CD4-positive, alpha-beta memory T cell (primary cell): ENCODE results near the gene OSBP2. TPM values are rescaled to one million over a fixed set of nuclear protein-coding genes. Genes with fewer than 3 reads are reported as not detected.
"Not testable (repeated sequence)": the region's sequence is repeated elsewhere in the genome, so short reads cannot be mapped to it uniquely, and the experiment has no call there.

Experiments
- CTCF ChIA-PET: fragments of 350-600 bp; sonication (Branson Sonifier 250); formaldehyde crosslinking; loops from one replicate; lab custom pipeline; 2021; ENCODE audit warnings: inconsistent platforms; ENCODE audit not compliant: partially characterized antibody; lab: Charles Lee
- POLR2A ChIA-PET: fragments of 350-600 bp; sonication (Branson Sonifier 250); formaldehyde crosslinking; loops from one replicate; lab custom pipeline; 2021; ENCODE audit not compliant: partially characterized antibody; lab: Charles Lee
- DNase-seq, 5 donors: peaks; one replicate each; pipeline versions ENCODE4 v3.0.0 to v3.0.0-alpha.2; 2020 to 2022; ENCODE audit warnings: mixed read lengths in 1 of 5
- H3K27ac ChIP-seq: one replicate; pipeline ENCODE4 v1.7.0; 2013; ENCODE audit warnings: low read depth, low read length
- H3K27me3 ChIP-seq: 2 replicates; pipeline ENCODE4 v1.7.0; 2013; ENCODE audit warnings: mild to moderate bottlenecking, low read length, moderate library complexity; ENCODE audit not compliant: insufficient read depth
- H3K36me3 ChIP-seq: 2 replicates; pipeline ENCODE4 v1.7.0; 2013; ENCODE audit warnings: mild to moderate bottlenecking, low read length, moderate library complexity; ENCODE audit not compliant: insufficient read depth
- H3K4me1 ChIP-seq: 2 replicates; pipeline ENCODE4 v1.7.0; 2013; ENCODE audit warnings: mild to moderate bottlenecking, low read length, moderate library complexity; ENCODE audit not compliant: insufficient read depth
- H3K4me3 ChIP-seq, 2 donors: one replicate each; pipeline ENCODE4 v1.7.0; 2013; ENCODE audit warnings: low read length in 2 of 2, mild to moderate bottlenecking in 1 of 2
- H3K9me3 ChIP-seq, 2 donors: one replicate each; pipeline ENCODE4 v1.7.0; 2013; ENCODE audit warnings: low read length in 2 of 2, control low read depth in 1 of 2; ENCODE audit not compliant: control insufficient read depth in 1 of 2
- H3K27ac Mint-ChIP-seq, 7 donors: one replicate each; pipeline ENCODE4 v1.8.0; 2020 to 2021; ENCODE audit warnings: mixed read lengths in 7 of 7, mild to moderate bottlenecking in 6 of 7, inconsistent platforms in 3 of 7, moderate library complexity in 3 of 7
- H3K27me3 Mint-ChIP-seq, 2 donors: one replicate each; pipeline ENCODE4 v1.8.0; 2020 to 2021; ENCODE audit warnings: mixed read lengths in 2 of 2
- H3K36me3 Mint-ChIP-seq, 2 donors: one replicate each; pipeline ENCODE4 v1.8.0; 2020 to 2021; ENCODE audit warnings: mixed read lengths in 2 of 2, inconsistent platforms in 1 of 2, mild to moderate bottlenecking in 1 of 2
- H3K4me1 Mint-ChIP-seq, 4 donors: one replicate each; pipeline ENCODE4 v1.8.0; 2020 to 2021; ENCODE audit warnings: mixed read lengths in 4 of 4, mild to moderate bottlenecking in 1 of 4
- H3K4me3 Mint-ChIP-seq, 8 donors: one replicate each; pipeline ENCODE4 v1.8.0; 2020 to 2021; ENCODE audit warnings: mixed read lengths in 8 of 8, mild to moderate bottlenecking in 7 of 8, moderate library complexity in 6 of 8, inconsistent platforms in 3 of 8
- H3K9me3 Mint-ChIP-seq, 8 donors: one replicate each; pipeline ENCODE4 v1.8.0; 2020 to 2021; ENCODE audit warnings: mixed read lengths in 8 of 8, mild to moderate bottlenecking in 5 of 8, inconsistent platforms in 3 of 8, moderate library complexity in 1 of 8
- intact Hi-C: fragments of 100-400 bp; cut with micrococcal nuclease; formaldehyde crosslinking; loops from one replicate; pipeline ENCODE4 v1.15.1; 2023
- polyA plus RNA-seq, 2 donors: library from polyadenylated mRNA; unstranded; fragments of 300-500 nt; fragmentation: Illumina TruSeq; gene quantifications; one replicate each; pipeline ENCODE4 v1.2.3, GENCODE V29; 2021
- total RNA-seq, 2 experiments: library from RNA; stranded (reverse); gene quantifications; one replicate each; pipeline ENCODE4 v1.2.3, GENCODE V29; 2021

Gene OSBP2
- total and polyA plus RNA-seq, 4 experiments from 2014 or later = 0.39 to 1.3 (median 0.74) TPM

DNA sequence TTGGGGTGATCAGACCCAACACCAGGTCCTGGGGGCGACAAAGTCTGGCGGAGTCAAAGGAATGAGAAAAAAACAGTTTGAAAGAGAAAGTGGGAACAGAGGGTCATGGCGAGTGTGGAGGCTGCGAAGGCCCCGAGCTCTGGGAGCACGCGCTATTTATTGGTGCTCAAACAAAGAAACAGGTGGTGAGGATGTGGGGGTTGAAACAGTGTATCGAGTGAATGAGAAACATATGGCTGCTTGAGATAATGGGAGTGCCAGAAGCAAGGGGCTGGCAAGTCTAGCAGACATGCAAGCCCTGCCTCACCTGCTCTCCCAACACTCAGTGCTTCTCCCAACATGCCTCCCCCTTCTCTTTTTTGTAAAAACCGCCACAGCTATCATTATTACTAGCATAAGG, 19.2 kb upstream of the OSBP2 start:
- Histone ChIP-seq H3K27ac (no peak overlapping the region), H3K4me1 (no peaks in the 10 kb centered on the region), H3K36me3 (no peaks in the 10 kb centered on the region), H3K27me3 (no peaks in the 10 kb centered on the region), H3K9me3 (no peaks in the 10 kb centered on the region), H3K4me3 (no peak overlapping the region)
- DNase-seq = no peak
- Mint-ChIP-seq H3K36me3 (no peaks in the 10 kb centered on the region), H3K4me1 (peaks cover 0 to 2% (median 0%) of the 10 kb centered on the region in 4 donors), H3K27me3 (peaks cover 8% of the 10 kb centered on the region in 2 donors), H3K4me3 (no peak overlapping the region), H3K27ac (no peak overlapping the region), H3K9me3 (no peaks in the 10 kb centered on the region)
- POLR2A ChIA-PET = no interaction called here
- CTCF ChIA-PET = no interaction called here
- intact Hi-C loops = no loop called here

GRCh38 chr22:30676565-30676964, 18.1 kb upstream of the OSBP2 start:
- H3K27ac ChIP-seq, H3K9me3 Mint-ChIP-seq, H3K4me3 Mint-ChIP-seq, DNase-seq, POLR2A ChIA-PET, H3K36me3 Mint-ChIP-seq, H3K4me1 Mint-ChIP-seq, CTCF ChIA-PET, H3K36me3 ChIP-seq, H3K4me1 ChIP-seq, H3K27me3 ChIP-seq, H3K9me3 ChIP-seq, H3K27ac Mint-ChIP-seq, H3K27me3 Mint-ChIP-seq, intact Hi-C loops, H3K4me3 ChIP-seq: not testable (repeated sequence)

- H3K9me3 Mint-ChIP-seq, H3K4me1 ChIP-seq, H3K4me1 Mint-ChIP-seq, H3K36me3 Mint-ChIP-seq, DNase-seq, H3K27ac Mint-ChIP-seq, POLR2A ChIA-PET, H3K27ac ChIP-seq, H3K36me3 ChIP-seq, H3K4me3 Mint-ChIP-seq, H3K4me3 ChIP-seq, H3K27me3 ChIP-seq, H3K9me3 ChIP-seq, intact Hi-C loops: not testable (repeated sequence)
- H3K27me3 Mint-ChIP-seq = peaks cover 8 to 11% of the 10 kb centered on the region in 2 donors
- CTCF ChIA-PET = interaction anchor here (1.1 kb wide), 1 partner anchor 45 kb away, joined by 3 read pairs; no protein-coding TSS in a partner anchor
Observed at GRCh38 chr22:30679895-30680690, 14.6 kb upstream of the OSBP2 start.

DNA sequence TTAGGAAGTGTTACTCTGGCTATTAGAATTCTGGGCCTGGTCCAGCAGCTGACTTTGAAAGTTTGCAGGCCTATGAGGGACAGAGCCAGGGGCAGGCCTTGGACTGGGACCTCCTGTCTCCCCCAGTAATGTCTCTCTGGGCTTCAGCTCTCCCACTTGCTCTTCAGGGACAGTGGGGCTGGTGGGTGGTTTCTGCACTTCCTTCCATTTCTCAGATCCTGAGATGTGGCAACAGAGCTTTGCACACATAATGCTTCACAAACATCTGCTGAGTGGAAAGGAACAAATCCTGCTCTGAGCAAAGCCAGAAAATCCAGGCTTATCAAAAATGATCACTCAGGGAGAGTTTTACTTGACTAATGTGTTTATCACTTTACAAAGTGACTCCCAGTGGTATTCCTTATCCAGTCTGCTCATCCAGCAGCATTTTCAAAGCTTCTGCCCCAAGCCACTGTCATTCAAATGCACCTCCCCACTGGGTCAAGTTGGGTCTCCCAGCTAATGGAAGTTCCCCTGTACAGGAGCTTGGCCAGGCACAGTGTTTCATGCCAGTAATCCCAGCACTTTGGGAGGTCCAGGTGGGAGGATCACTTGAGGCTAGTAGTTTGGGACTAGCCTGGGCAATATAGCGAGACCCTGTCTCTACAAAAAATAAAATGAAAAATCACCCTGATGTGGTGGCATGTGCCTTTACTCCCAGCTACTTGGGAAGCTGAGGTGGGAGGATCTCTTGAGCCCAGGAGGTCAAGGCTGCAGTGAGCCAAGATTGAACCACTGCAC, 13.5 kb upstream of the OSBP2 start:
- Histone ChIP-seq H3K27me3 (no peaks in the 10 kb centered on the region), H3K4me3 (no peak overlapping the region), H3K36me3 (no peaks in the 10 kb centered on the region), H3K4me1 (no peaks in the 10 kb centered on the region), H3K27ac (no peak overlapping the region), H3K9me3 (no peaks in the 10 kb centered on the region)
- Mint-ChIP-seq H3K36me3 (no peaks in the 10 kb centered on the region), H3K27ac (peak overlapping the region in 1 of 7 donors; percentile 42), H3K27me3 (peaks cover 4 to 13% of the 10 kb centered on the region in 2 donors), H3K9me3 (no peaks in the 10 kb centered on the region), H3K4me1 (peaks cover 0 to 2% (median 0%) of the 10 kb centered on the region in 4 donors), H3K4me3 (no peak overlapping the region)
- CTCF ChIA-PET = interaction anchor here (0.8 to 1.1 kb wide), 3 partner anchors 15 to 172 kb away, joined by 3 read pairs; no protein-coding TSS in a partner anchor
- no peak for DNase-seq
- intact Hi-C loops = no loop called here
- POLR2A ChIA-PET = no interaction called here

DNA sequence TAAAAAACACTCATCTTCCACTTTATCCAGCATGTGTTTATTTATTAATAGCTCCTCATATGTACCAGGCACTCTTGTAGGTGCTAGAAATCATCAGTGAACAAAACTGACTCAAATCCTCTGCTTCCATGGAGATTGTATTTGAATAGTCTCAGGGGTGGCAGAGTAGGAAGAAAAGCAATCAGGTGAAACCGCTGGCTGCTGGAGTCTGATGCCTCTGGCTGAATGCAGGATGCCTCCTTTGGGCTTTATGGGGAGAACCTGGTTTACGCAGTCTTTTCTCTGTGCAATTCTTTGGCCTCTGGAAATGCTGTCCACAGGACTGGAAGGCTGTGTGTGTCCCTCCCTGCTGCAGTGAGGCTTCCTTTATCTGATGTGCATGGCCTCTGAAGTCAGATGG, 12.8 kb upstream of the OSBP2 start:
- Mint-ChIP-seq H3K9me3 (no peaks in the 10 kb centered on the region), H3K27me3 (peaks cover 1 to 11% of the 10 kb centered on the region in 2 donors), H3K4me1 (peaks cover 0 to 2% (median 0%) of the 10 kb centered on the region in 4 donors), H3K4me3 (no peak overlapping the region), H3K36me3 (no peaks in the 10 kb centered on the region), H3K27ac (no peak overlapping the region)
- Histone ChIP-seq H3K4me3 (no peak overlapping the region), H3K4me1 (no peaks in the 10 kb centered on the region), H3K27me3 (no peaks in the 10 kb centered on the region), H3K36me3 (no peaks in the 10 kb centered on the region), H3K9me3 (no peaks in the 10 kb centered on the region), H3K27ac (no peak overlapping the region)
- CTCF ChIA-PET = interaction anchor here (0.8 to 1.1 kb wide), 2 partner anchors 14 to 171 kb away, joined by 3 read pairs; no protein-coding TSS in a partner anchor
- POLR2A ChIA-PET = no interaction called here
- DNase-seq = no peak
- intact Hi-C loops = no loop called here

DNA sequence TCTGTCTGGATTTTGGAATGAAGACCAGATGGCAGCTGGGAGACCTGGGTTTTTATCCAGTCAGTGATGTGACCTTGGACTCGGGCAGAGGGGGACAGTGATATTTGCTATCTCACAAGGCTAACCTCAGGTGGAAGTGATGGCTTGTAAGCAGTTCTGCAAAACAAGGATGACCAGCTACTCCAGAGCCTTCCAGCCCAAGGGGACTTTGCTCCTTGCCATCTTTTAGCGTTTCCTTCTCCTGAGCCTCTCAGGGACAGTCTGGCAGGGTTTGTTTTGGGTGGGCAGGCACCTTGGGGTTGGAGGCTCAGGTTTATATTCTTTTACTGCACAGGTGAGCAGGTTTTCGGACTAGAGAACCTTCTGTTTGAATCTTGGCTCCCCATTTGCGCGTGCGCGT, 9.5 kb upstream of the OSBP2 start:
- H3K4me3 Mint-ChIP-seq = no peak overlapping the region
- H3K27me3 Mint-ChIP-seq = peaks cover 0 to 9% of the 10 kb centered on the region in 2 donors
- H3K9me3 Mint-ChIP-seq = no peaks in the 10 kb centered on the region
- H3K27me3 ChIP-seq = no peaks in the 10 kb centered on the region
- no peaks in the 10 kb centered on the region for H3K36me3 Mint-ChIP-seq
- no peaks in the 10 kb centered on the region for H3K36me3 ChIP-seq
- intact Hi-C loops = no loop called here
- H3K27ac ChIP-seq = no peak overlapping the region
- ChIA-PET CTCF (interaction anchor here (1.4 kb wide), 1 partner anchor 50 kb away, joined by 5 read pairs; no protein-coding TSS in a partner anchor), POLR2A (no interaction called here)
- no peak overlapping the region for H3K27ac Mint-ChIP-seq
- no peaks in the 10 kb centered on the region for H3K4me1 ChIP-seq
- no peak overlapping the region for H3K4me3 ChIP-seq
- H3K4me1 Mint-ChIP-seq = peaks cover 0 to 1% (median 0%) of the 10 kb centered on the region in 4 donors
- DNase-seq = no peak
- H3K9me3 ChIP-seq = no peaks in the 10 kb centered on the region

GRCh38 chr22:30687358-30687757, 7.3 kb upstream of the OSBP2 start:
- Mint-ChIP-seq H3K4me1 (peaks cover 0 to 1% (median 0%) of the 10 kb centered on the region in 4 donors), H3K27me3 (peaks cover 0 to 9% of the 10 kb centered on the region in 2 donors), H3K4me3 (no peak overlapping the region), H3K9me3 (no peaks in the 10 kb centered on the region), H3K36me3 (no peaks in the 10 kb centered on the region), H3K27ac (no peak overlapping the region)
- Histone ChIP-seq H3K27me3 (no peaks in the 10 kb centered on the region), H3K4me3 (no peak overlapping the region), H3K27ac (no peak overlapping the region), H3K4me1 (no peaks in the 10 kb centered on the region), H3K9me3 (no peaks in the 10 kb centered on the region), H3K36me3 (no peaks in the 10 kb centered on the region)
- DNase-seq = no peak
- CTCF ChIA-PET = no interaction called here
- intact Hi-C loops = no loop called here
- POLR2A ChIA-PET = no interaction called here
